PC-3 (cell line): Measurements from ENCODE around the gene NTRK1.

ENCODE experiments used
- EZH2 ChIP-seq: fragments of 300-600 bp; sonication (generic); IDR thresholded peaks from one replicate; pipeline ENCODE4 v1.6.1; 2017; ENCODE audit warnings: antibody characterized with exemption, mild to moderate bottlenecking, low read length; ENCODE audit not compliant: unreplicated experiment
- EZH2phosphoT487 ChIP-seq: fragments of 300-600 bp; sonication (generic); IDR thresholded peaks from 2 replicates; pipeline ENCODE4 v1.6.1; 2018; ENCODE audit warnings: mild to moderate bottlenecking, antibody characterized with exemption, low read length, borderline replicate concordance
- TF ChIP-seq, protein P1 (sequence below): fragments of 300-600 bp; sonication (generic); conservative IDR thresholded peaks from 2 replicates; pipeline ENCODE4 v1.5.1; 2017; ENCODE audit warnings: antibody characterized with exemption, low read depth, mild to moderate bottlenecking, low read length

DNA sequence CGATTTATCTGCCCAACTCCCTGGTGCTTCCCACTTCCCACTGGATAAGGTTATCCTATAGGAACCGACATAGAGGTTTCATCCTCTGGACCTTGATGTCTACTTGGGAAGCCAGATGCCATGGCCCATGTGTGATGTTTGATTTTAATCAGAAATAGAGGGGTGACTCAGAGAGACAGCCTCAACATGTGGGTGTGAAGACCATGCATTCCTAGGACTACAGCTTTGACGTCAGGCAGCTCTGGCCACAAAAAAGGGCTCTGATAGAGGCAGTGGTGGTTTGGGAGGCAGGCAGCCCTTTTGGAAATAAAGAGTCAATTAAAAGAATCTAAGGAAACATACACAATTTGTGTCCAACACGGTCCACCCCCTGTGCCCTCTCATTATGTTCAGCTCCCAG is 38.9 kb upstream of the NTRK1 start:
- no peak for TF ChIP-seq EZH2
- TF ChIP-seq, protein P1, sequence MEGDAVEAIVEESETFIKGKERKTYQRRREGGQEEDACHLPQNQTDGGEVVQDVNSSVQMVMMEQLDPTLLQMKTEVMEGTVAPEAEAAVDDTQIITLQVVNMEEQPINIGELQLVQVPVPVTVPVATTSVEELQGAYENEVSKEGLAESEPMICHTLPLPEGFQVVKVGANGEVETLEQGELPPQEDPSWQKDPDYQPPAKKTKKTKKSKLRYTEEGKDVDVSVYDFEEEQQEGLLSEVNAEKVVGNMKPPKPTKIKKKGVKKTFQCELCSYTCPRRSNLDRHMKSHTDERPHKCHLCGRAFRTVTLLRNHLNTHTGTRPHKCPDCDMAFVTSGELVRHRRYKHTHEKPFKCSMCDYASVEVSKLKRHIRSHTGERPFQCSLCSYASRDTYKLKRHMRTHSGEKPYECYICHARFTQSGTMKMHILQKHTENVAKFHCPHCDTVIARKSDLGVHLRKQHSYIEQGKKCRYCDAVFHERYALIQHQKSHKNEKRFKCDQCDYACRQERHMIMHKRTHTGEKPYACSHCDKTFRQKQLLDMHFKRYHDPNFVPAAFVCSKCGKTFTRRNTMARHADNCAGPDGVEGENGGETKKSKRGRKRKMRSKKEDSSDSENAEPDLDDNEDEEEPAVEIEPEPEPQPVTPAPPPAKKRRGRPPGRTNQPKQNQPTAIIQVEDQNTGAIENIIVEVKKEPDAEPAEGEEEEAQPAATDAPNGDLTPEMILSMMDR = no peak
- no peak for TF ChIP-seq EZH2phosphoT487
